Ovary (tissue), 9 donors: Measurements from ENCODE around the gene SMC1B. TPM values are rescaled to one million over a fixed set of nuclear protein-coding genes. Genes with fewer than 3 reads are reported as not detected.

ENCODE experiments used
- DNase-seq, 5 donors: peaks; one replicate each; pipeline ENCODE4 v3.0.0-alpha.2; 2019 to 2020
- H3K27ac ChIP-seq, 2 donors: fragments of 200-600 bp; one replicate each; pipeline versions ENCODE4 v1.5.1 to v1.8.0; 2019 to 2022
- H3K27me3 ChIP-seq: fragments of 200-600 bp; one replicate; pipeline ENCODE4 v1.8.0; 2022
- H3K36me3 ChIP-seq: fragments of 200-600 bp; sonication (generic); one replicate; pipeline ENCODE4 v1.5.1; 2019
- H3K4me1 ChIP-seq: one replicate; pipeline ENCODE4 v1.8.1; 2013; ENCODE audit warnings: mild to moderate bottlenecking, moderate library complexity; ENCODE audit not compliant: insufficient read depth
- H3K4me3 ChIP-seq: fragments of 200-600 bp; sonication (generic); one replicate; pipeline ENCODE4 v1.5.1; 2017
- H3K9me3 ChIP-seq, 2 donors: fragments of 200-600 bp in 1 of 2; sonication (generic) in 1 of 2; one replicate each; pipeline versions ENCODE4 v1.5.1 to v1.8.1; 2013 to 2019; ENCODE audit warnings: mild to moderate bottlenecking in 1 of 2, moderate library complexity in 1 of 2
- EP300 ChIP-seq: sonication (generic); formaldehyde crosslinking; IDR thresholded peaks from one replicate; pipeline ENCODE4 v1.6.1; 2017; ENCODE audit warnings: antibody characterized with exemption
- POLR2A ChIP-seq: fragments of 450-650 bp; IDR thresholded peaks from one replicate; pipeline ENCODE4 v1.6.1; 2017; ENCODE audit warnings: antibody characterized with exemption, mild to moderate bottlenecking, moderate library complexity
- WGBS, 3 donors: extraction: QIAGEN DNeasy Blood & Tissue Kit in 1 of 3; methylation state at CpG; one replicate each; pipeline versions ENCODE4 v1.1.5 to v1.1.7; 2013 to 2017; 5-methylcytosine and 5-hydroxymethylcytosine counted together
- intact Hi-C, 4 donors: fragments of 100-400 bp; cut with DNase I; formaldehyde crosslinking; loops; one replicate each; pipeline versions ENCODE4 v1.11.0 to v1.15.1; 2022 to 2023
- polyA plus RNA-seq, 2 donors: library from polyadenylated mRNA; stranded (reverse); fragments of 200-250 nt in 1 of 2; fragments of 350-450 nt in 1 of 2; fragmentation: Illumina TruSeq in 1 of 2; extraction: RNeasy Lipid Tissue Mini Kit (QIAGEN cat#74804) in 1 of 2; gene quantifications; one replicate each; pipeline ENCODE4 v1.2.3, GENCODE V29; 2013 to 2014
- total RNA-seq, 7 donors: library from RNA; depleted of rRNA in 2 of 7; stranded (reverse); fragments of >200 nt in 2 of 7; fragmentation: NEBNext Ultra II Directional in 3 of 7; extraction: Animal tissue kit (Norgen Biotek cat#: 25700) in 3 of 7; gene quantifications; one replicate each; pipeline versions ENCODE4 v1.1.0 to v1.2.4, GENCODE V29; 2016 to 2023
- TF ChIP-seq, protein P1 (sequence below), 3 donors: fragments of 450-650 bp in 2 of 3; fragments of 200-600 bp in 1 of 3; IDR thresholded peaks; one replicate each; pipeline versions ENCODE4 v1.5.1 to v1.8.0; 2016 to 2022; ENCODE audit warnings: antibody characterized with exemption in 3 of 3, mild to moderate bottlenecking in 1 of 3
- donor health status: DM: no; HTN: no; CAD: no; lungs with moderate emphysema.
- donor health status: DM: no; HTN: no; CAD: no.
- donor health status: Bipolar disorder and iron deficiency.
- donor health status: DM: yes; HTN: yes; CAD: no.
- donor health status: DM: no; HTN: no; CAD: no.
- donor health status: DM: yes; HTN: yes; CAD: no.

SMC1B gene
- total and polyA plus RNA-seq, 9 donors = 0.04 to 0.05 TPM; not detected in 7

DNA sequence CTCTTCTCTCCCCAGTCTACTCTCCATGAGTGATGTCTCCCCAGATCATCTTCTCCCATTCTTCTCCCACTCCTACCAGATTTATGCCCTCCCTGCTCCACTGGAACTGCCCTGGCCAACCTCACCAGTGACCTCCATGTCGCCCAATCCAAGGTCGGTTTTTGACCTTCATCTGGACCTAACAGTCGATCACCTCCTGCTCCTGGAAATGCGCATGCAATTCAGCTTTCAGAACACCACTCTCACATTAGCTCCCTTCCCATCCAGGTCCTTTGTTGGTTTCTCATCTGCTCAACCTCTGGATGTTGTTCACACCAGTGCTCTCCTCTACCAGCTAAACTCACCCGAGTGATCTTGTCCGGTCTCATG is 5.4 kb upstream of the SMC1B start:
- H3K4me3 ChIP-seq = no peak overlapping the region
- WGBS, 3 donors = 93 to 94% (median 93%) methylated on average over 6 of the region's 6 CpGs
- TF ChIP-seq, protein P1, sequence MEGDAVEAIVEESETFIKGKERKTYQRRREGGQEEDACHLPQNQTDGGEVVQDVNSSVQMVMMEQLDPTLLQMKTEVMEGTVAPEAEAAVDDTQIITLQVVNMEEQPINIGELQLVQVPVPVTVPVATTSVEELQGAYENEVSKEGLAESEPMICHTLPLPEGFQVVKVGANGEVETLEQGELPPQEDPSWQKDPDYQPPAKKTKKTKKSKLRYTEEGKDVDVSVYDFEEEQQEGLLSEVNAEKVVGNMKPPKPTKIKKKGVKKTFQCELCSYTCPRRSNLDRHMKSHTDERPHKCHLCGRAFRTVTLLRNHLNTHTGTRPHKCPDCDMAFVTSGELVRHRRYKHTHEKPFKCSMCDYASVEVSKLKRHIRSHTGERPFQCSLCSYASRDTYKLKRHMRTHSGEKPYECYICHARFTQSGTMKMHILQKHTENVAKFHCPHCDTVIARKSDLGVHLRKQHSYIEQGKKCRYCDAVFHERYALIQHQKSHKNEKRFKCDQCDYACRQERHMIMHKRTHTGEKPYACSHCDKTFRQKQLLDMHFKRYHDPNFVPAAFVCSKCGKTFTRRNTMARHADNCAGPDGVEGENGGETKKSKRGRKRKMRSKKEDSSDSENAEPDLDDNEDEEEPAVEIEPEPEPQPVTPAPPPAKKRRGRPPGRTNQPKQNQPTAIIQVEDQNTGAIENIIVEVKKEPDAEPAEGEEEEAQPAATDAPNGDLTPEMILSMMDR (IDR thresholded peaks at IDR 0.05) = no peak
- TF ChIP-seq POLR2A (no peak), EP300 (no peak)
- no peaks in the 10 kb centered on the region for H3K27me3 ChIP-seq
- H3K9me3 ChIP-seq = no peaks in the 10 kb centered on the region
- intact Hi-C loops = no loop called here
- DNase-seq = no peak
- H3K27ac ChIP-seq = no peak overlapping the region
- no peaks in the 10 kb centered on the region for H3K36me3 ChIP-seq
- H3K4me1 ChIP-seq = peaks cover 3% of the 10 kb centered on the region

DNA sequence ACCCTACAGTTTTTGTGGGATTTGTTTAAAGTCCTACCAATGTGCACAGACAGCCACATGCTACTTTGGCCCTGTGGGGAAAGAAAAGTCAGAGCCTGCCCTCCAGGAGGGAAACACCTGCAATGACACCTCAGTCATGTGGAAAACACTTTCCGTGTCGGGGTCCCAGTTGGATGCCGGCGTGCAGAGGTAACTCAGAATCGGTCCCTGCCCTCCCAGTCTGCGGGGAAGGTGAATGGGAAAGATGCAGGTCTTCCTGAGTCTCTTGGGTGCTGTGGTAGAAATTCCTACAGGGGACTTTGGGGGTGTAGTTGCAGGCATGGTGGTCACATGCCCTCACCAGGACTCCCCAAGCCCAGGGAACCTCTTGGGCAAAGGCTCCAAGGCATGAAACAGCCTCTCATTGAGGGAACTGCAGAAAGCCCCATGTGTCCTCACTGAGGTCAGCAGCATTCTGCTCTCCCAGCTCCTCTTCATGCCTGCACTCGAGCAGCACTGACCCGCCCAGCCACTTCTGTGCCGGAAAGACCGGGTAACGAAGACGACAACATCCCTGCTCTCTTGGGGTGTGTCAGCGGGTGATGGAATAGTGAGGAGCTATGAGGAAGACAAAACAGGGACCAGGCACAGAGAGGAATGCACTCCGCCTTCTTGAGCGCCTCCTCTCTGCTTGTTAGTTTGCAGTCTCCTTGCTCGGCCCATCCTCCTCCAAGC is 4.8 kb upstream of the SMC1B start:
- DNase-seq = no peak
- H3K9me3 ChIP-seq = no peaks in the 10 kb centered on the region
- H3K36me3 ChIP-seq = no peaks in the 10 kb centered on the region
- no peak for TF ChIP-seq POLR2A
- TF ChIP-seq, protein P1 (IDR thresholded peaks at IDR 0.05) = no peak
- no peak for TF ChIP-seq EP300
- H3K4me3 ChIP-seq = no peak overlapping the region
- no peak overlapping the region for H3K27ac ChIP-seq
- intact Hi-C loops = no loop called here
- H3K27me3 ChIP-seq = no peaks in the 10 kb centered on the region
- WGBS, 3 donors = 95 to 96% (median 95%) methylated on average over 16 of the region's 16 CpGs
- peaks cover 6% of the 10 kb centered on the region for H3K4me1 ChIP-seq

DNA sequence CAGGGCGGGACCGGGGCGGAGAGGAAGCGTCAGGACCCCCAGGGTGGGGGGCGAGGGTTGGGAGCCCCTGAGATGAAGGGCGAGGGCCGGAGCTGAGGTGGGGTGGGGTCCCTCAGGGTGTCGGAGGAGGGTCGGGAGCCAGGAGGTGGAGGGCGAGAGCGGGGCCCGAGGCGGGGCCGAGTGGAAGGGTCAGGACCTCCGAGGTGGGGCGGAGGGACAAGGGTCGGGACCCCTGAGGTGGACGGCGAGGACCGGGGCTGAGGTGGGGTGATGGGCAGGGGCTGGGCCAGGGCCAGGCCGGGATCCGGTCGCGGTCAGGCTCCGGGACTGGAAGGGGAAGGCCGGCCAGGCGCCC is 409 bp downstream of the SMC1B start:
- no peaks in the 10 kb centered on the region for H3K27me3 ChIP-seq
- no peak overlapping the region for H3K27ac ChIP-seq
- peak in 3 of 5 donors; percentile 39 to 53 (median 47) for DNase-seq
- no peak for TF ChIP-seq POLR2A
- TF ChIP-seq, protein P1 (IDR thresholded peaks at IDR 0.05) = no peak
- TF ChIP-seq EP300 = no peak
- no peak overlapping the region for H3K4me3 ChIP-seq
- H3K36me3 ChIP-seq = no peaks in the 10 kb centered on the region
- 87 to 89% (median 88%) methylated on average over 27 of the region's 27 CpGs for whole genome bisulfite sequencing, 3 donors
- H3K4me1 ChIP-seq = peaks cover 8% of the 10 kb centered on the region
- no peaks in the 10 kb centered on the region for H3K9me3 ChIP-seq
- intact Hi-C loops = no loop called here

GRCh38 chr22:45407793-45408192 is 5.6 kb downstream of the SMC1B start:
- no peaks in the 10 kb centered on the region for H3K36me3 ChIP-seq
- 95 to 99% (median 98%) methylated on average over 5 of the region's 5 CpGs for WGBS, 3 donors
- H3K27ac ChIP-seq = no peak overlapping the region
- DNase-seq = no peak
- H3K4me1 ChIP-seq = no peaks in the 10 kb centered on the region
- no peaks in the 10 kb centered on the region for H3K27me3 ChIP-seq
- TF ChIP-seq, protein P1 (IDR thresholded peaks at IDR 0.05) = no peak
- TF ChIP-seq POLR2A = no peak
- TF ChIP-seq EP300 = no peak
- H3K4me3 ChIP-seq = no peak overlapping the region
- H3K9me3 ChIP-seq = no peaks in the 10 kb centered on the region
- intact Hi-C loops = no loop called here
